Pons (tissue), 1 donor: Measurements from ENCODE around the gene KLF12.

Source experiments
- DNase-seq: peaks from one replicate; pipeline ENCODE4 v3.0.0-alpha.2; 2016; ENCODE audit warnings: low spot score

KLF12 gene

GRCh38 chr13:74135326-74136083, 1.3 kb upstream of the KLF12 start:
- peak; percentile 39 for DNase-seq

DNA sequence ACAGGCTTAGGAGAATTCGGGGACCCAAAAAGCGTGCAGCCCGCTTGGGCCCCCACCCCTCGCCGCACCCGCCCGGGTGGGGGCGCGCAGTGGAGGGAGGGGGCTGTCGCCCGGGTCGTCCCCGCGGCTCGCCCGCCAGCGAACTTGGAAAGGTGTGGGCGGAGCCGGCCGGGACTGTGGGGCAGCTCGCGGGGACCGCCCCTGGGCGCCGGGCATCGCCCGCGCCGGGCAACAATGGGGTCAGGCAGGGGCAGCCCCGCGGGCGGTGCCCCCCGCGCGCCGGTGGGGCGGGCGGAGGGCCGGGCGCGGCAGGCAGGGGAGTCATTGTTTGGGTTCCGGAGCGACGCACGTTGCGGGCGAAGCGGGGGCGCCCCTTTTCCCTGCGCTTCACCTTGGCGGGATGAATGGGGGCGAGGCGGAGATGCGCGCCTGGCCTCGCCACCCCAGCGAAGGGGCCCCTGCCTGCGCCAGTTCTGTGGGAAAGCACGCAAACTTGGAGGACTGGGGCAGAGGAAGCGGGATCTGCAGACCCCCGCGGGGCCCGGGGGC, 647 bp upstream of the KLF12 start:
- DNase-seq, result no peak

DNA sequence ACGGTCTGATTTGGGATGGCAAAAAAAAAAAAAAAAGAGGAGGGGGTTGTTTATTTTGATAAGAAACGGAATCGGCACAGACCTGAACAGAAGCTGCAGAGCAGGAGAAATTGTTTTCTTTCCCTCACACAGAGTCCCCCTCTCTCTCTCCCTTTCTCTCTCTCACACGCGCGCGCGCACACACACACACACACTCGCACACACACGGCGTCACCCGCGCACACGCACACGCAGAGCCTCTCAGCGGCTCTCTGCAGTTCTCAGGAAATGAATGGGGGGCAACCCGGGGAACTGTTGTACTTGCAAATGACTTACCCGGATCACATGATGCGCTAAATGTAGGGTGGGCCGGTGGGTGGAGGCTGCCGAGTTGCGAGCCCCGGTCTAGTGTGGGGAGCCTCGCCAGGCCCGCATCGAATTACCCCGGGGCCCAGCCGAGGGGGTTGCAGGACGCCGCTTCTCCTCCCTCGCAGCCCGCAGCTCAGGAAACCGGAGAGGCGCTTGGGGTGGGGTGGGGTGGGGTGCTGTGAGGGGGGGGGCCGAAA, 475 bp downstream of the KLF12 start:
- DNase-seq, result peak; percentile 74

DNA sequence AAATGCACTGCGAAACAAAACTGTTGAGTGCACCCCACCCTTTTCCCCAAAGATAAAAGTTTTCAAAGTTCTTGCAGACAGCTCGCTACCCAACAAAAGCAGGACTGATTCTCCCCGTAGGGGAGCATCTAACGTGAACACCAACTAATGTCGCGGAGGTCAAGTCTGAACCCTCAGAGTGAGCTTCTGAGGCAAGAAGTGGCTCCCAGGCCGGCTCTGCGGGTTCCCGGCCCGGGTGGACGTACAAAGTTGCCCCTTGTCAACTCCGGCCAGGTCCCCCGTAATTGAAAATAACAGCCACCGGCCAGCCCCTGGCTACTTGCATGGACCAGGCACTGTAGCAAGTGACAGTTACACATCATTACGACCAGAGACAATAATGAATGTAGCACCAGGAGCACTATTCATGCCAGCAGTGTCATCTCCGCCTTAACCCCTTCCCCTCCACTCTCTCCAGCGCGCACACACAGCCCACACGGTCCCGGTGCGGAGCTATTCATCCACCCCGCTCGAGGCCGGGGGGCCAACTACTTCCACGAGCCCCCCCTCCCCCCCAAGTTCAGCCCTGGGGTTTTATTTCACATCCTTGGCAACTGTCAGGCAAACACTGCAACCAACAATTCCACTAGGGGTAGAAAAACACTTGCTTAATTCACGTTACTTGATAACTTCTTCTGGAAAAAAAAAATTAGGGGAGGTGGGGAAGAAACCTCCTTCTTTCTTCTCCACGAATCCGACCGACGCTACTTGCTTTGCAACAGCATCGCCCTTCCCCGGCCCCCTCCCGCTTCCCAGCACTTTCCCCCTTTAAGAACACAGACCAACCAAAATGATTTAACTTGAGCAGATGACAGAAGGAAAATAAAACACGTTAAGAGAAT, 1.2 kb downstream of the KLF12 start:
- peak; percentile 47 for DNase-seq

DNA sequence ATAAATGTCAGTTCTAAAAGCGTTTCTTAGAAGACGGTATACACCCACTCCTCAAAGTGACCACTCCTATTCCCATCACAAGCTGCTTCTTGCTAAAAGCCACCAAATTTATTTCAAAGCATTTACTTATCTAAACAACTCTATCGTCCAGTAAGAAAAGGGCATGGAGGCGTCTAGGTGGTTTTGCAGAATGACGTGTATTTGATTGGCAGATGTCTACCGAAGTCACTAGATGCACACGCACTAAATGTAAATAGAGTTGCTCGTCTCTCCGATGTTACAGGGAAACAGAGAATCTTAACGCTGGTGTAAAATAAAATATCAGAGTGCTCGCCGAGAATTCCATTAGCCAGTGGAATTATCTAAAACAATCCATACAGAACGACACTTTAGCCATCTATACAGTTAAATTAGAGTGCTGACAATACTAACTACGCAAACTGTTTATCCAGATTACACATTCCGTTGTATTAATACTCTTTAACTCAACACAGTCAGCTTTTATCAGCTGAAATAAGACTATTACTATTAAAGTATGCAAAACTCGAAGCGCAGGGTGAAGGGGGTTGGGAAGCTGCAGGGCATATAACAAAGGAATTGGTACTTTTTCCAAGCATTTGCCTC, 1.9 kb downstream of the KLF12 start:
- peak; percentile 71 for DNase-seq

DNA sequence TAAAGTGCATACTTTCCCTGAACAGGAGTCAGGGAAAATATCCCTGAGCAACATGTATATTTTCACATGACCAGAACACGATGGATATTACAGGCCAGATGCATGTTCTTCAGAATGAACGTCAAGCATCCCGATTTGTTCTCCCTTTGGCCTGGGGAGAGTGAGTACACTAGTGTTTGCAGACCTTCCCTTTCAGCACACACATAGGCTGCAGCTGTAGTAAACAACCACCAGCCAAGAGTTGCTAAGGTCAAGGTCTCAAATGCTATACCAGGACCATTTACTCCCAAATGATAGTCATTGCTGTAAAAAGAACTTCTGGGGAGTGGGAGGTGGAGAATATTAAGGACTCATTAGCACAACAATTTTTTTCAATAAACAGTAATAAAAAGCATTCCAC, 3.0 kb downstream of the KLF12 start:
- DNase-seq, result peak; percentile 31

GRCh38 chr13:74129500-74130191, 4.6 kb downstream of the KLF12 start:
- DNase-seq, result no peak

- DNase-seq, result no peak
Observed at GRCh38 chr13:74128156-74128767, 5.9 kb downstream of the KLF12 start.

GRCh38 chr13:74118328-74118727, 15.9 kb downstream of the KLF12 start:
- DNase-seq, result no peak

GRCh38 chr13:74117207-74117705, 16.9 kb downstream of the KLF12 start:
- no peak for DNase-seq

DNA sequence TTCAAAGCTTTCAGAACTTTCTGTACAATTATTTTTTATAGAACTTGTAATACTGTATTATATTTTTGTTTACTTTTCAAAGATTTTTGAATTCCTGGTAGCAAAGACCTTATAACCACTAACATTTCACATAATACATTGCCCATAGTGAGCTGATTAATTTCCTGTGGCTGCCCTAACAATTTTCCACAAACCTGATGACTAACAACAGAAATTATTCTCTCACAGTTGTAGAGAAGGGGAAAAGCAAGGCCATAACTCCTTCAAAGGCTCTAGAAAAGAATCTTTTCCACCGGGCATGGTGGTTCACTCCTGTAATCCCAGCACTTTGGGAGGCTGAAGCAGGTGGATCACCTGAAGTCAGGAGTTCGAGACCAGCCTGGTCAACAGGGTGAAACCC, 19.1 kb downstream of the KLF12 start:
- no peak for DNase-seq

DNA sequence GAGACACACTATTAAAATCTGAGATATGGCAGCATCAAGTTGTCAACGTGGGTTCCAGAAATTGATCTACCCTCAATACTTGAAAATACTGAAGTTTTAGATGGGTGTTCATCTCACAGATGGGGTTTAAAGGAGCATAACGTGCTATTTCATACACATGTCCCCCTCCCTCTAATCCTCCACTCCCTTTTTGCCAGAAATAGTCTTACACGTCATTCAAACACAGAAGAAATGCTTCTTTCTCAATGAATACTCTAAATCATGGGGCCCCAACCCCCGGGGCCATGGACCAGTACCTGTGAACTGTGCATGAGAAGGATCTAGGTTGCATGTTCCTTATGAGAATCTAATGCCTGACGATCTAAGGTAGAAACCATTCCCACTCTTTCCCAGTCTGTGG, 19.6 kb downstream of the KLF12 start:
- no peak for DNase-seq

- DNase-seq, result no peak
Observed at GRCh38 chr13:74114202-74114601, 20.0 kb downstream of the KLF12 start.

GRCh38 chr13:74111901-74112824, 22.0 kb downstream of the KLF12 start:
- DNase-seq, result no peak

DNA sequence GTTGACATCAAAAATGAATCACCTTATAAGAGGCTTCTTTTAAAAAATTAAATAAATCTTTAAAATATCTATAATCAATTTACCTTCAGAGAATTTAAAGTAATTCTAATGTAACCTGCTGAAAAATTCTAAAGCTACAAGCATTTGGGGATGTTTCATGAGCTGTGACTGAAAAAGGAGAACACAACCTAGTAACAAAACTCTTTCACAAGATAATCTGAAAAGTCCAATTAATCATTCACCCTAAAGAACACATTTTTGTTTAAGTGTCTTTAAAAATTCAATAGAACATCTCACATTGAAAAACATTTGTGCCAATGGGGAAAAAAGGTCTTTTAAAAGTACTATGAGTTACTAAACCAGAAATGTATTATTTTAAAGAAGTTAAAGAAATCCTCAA, 22.8 kb downstream of the KLF12 start:
- DNase-seq, result no peak

- DNase-seq, result no peak
Observed at GRCh38 chr13:74110053-74110452, 24.2 kb downstream of the KLF12 start.

GRCh38 chr13:74107598-74107997, 26.6 kb downstream of the KLF12 start:
- DNase-seq, result no peak

- no peak for DNase-seq
Observed at GRCh38 chr13:74105871-74106270, 28.3 kb downstream of the KLF12 start.

- DNase-seq, result no peak
Observed at GRCh38 chr13:74104661-74105275, 29.4 kb downstream of the KLF12 start.
